ENCODE results near the gene ANKRD6.

Gene ANKRD6

GRCh38 chr6:89475634-89476033, 42.7 kb downstream of the ANKRD6 start:
- DNase-seq = peak; percentile 22

GRCh38 chr6:89479897-89480296, 46.9 kb downstream of the ANKRD6 start:
- DNase-seq = no peak

- no peak for DNase-seq
Measured at GRCh38 chr6:89481695-89482094, 48.7 kb downstream of the ANKRD6 start.

GRCh38 chr6:89482126-89482525, 49.2 kb downstream of the ANKRD6 start:
- DNase-seq = no peak

GRCh38 chr6:89483111-89483720, 50.3 kb downstream of the ANKRD6 start:
- peak; percentile 63 for DNase-seq

DNA sequence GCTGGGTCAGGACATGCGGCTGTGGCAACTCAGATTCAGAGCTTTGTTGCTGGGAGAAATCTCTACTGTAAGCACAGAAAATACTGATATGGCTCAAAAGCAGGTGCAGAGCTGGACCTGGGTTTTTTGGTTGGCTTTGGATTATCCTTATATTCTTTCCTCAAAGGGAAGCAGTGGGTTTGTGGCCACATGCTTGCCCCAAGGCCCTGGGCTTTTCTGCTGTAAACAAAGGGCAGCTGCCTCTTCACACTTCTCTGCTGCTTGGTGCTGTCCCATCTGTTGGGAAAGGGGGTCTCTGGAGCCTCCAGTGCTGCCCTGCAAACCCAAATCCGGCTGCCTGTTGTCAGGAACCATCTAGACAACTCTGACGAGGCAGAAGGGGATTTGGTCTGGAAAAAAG, 52.4 kb downstream of the ANKRD6 start:
- no peak for DNase-seq

DNA sequence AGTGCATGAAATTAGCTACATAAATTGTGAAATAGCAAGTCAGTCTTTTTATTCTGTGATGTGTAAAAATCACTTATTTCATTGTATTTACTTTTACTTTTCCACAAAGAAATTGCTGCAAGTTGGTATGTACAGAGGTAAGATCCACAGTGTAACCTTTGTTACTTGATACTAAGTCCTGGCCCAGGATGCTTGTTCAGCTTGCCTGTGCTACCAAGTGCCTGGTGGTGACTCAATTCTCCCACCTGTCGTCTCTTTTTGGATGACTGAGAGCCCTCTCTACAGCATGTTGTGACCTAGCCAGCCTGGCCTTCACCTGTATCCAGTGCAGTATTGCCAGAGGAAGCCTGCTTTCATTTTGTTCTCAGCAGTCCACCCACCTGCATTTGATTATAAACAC, 54.9 kb downstream of the ANKRD6 start:
- DNase-seq = peak; percentile 74

DNA sequence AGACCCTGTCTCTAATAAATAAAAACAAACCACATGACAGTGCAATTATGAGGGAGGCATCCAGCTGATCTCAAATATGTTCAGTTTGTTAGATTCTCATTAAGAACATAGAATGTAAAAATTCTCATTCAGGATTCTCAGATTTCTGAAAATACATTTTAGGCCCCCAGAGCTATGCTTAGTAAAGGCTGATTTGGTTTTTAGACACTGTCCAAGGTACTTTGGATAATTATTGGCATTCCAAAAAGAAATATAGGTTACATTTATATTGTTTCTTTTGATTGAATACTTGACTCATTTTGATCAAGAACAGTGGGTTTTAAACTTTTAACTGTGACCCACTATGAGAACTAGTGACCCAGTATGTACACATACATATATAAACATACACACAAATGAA, 55.5 kb downstream of the ANKRD6 start:
- no peak for DNase-seq

DNA sequence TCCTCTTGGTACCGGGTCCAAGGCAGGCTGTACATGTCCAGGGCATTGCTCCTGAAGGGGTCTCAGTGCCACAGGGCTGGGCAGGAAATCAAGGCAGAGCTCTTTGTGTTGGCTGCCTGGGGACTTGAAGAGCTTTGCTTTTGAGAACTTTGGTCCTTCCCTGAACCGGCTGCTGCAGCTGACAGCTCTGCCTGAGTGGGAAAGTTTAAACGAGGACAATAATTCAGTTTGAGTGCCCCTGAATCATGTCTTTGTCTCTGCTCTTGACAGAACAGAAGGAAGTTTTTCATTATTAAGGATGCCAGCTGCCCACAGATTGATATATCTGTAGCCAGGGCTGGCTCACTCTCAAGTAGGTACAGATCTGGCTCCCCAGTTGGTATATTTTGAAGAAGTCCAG, 56.1 kb downstream of the ANKRD6 start:
- peak; percentile 27 for DNase-seq

DNA sequence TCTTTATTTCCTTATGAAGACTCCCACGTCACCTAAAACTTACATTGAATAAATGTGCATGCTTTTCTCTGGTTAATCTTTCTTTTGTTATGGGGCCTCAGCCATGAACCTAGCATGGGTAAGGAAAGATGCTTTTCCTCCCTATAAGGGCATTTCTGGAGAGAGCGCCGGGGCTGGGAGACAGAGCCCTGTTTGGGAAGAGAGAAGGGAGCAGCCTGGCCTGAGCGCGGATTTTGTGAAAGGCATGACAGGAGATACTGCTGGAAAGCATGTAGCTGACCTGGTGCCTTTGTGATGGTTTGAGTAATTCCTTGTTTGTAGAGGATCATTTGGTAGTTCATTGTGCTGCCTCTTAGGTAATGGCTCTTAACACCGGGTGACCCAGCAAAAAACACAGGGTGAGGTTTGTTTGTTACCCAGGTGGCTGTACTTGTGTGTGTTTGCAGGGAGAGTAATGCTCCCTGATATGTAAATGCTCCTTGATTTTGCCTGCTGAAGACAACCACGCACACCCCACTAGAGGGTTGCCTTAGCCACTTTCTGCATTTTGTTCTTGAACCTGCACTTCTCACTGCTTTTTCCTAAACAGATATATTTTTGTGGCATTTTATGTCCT, 59.2 kb downstream of the ANKRD6 start:
- DNase-seq = peak; percentile 95

DNA sequence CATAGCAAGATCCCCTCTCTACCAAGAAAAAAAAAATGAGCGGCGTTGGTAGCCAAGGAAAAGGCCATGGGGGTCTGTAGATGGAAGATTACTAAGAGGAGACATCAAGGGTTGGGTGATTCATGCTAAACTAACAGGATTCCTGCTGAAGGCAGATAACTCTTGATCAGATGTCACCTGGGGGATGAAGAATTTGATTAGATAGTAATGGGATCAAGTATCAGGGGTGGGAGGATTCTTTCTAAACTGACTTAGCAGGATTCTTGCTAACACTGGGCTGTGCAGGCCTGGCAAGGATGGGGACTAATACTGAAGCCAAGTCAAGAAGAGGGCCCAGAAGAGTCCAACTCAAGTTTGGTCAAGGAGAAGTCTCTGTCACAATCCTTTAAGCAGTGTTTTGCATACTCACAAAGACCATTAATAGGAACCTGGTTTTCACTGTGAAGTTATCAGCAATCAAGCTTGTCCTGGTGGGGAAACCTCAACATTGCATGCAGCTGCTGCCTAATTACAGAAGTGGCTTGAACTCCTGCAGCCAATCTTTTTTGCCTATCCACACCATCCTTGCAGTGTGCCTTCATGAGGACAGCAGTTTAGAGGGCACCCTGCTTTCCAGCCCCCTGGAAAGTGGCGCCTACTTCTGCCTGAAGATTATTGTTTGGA, 61.3 kb downstream of the ANKRD6 start:
- DNase-seq = no peak

DNA sequence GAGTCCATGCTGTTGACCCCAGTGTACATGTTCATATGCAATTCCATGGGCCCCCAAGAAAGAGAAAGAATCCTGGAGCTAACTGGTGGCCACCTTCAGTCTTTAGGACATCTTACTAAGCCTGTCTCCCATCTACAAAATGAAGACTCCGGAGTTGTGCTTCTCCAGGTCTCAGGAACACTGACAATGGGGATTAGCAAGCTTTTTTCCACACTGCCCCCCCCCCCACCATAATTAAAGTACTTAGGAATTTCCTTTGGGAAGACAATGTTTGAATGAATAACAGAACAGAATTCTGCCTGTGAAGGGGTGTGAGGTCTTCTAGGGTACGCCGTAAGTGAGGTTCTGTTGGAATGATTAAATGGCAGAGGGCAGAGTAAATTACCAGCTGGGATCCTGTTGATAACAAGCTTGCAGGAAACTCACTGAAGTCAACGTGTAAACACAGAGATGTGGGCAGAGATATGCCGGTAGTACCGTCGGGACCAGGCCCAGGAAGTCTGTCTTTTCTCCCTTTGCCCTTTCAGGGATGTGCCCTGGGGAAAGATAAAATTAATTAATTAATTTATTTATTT, 63.1 kb downstream of the ANKRD6 start:
- DNase-seq = no peak

DNA sequence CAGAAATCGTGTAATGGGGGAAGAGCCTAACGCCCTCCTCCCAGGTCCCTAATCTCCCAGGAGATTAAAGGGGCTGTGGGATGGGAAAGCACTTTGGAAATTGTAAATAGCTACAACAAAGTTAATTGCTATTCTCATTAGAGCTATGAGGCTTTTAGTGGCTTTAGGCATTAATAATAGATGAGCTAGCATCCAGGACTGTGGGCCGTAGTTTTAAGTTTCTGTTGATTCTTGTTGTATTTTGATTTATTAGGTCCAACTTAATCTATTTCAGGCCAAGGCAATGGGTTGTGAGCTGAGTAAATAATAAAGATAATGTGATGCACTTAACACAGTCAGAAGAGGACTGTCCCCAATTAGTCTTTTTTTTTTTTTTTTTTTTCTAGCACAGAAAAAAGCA, 67.7 kb downstream of the ANKRD6 start:
- DNase-seq = peak; percentile 56

GRCh38 chr6:89501222-89501621, 68.3 kb downstream of the ANKRD6 start:
- DNase-seq = no peak

- DNase-seq = no peak
Measured at GRCh38 chr6:89501753-89502152, 68.8 kb downstream of the ANKRD6 start.

GRCh38 chr6:89503641-89504040, 70.7 kb downstream of the ANKRD6 start:
- DNase-seq = no peak

DNA sequence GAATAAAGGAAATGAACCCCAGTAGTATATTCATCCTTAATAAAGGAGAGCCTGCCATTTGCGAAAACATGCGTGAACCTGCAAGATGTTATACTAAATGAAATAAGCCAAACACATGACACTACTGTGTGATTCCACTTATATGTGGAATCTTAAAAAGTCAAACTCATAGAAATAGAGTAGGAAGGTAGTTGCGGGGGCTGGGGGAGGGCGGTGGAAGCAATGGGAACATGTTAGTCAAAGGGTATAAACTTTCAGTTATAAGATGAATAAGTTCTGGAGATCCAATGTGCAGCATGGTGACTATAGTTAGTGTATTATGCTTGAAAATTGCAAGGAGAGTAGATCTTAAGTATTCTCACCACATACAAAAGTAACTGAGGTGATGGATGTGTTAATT, 72.9 kb downstream of the ANKRD6 start:
- no peak for DNase-seq

GRCh38 chr6:89506716-89507617, 74.0 kb downstream of the ANKRD6 start:
- no peak for DNase-seq

DNA sequence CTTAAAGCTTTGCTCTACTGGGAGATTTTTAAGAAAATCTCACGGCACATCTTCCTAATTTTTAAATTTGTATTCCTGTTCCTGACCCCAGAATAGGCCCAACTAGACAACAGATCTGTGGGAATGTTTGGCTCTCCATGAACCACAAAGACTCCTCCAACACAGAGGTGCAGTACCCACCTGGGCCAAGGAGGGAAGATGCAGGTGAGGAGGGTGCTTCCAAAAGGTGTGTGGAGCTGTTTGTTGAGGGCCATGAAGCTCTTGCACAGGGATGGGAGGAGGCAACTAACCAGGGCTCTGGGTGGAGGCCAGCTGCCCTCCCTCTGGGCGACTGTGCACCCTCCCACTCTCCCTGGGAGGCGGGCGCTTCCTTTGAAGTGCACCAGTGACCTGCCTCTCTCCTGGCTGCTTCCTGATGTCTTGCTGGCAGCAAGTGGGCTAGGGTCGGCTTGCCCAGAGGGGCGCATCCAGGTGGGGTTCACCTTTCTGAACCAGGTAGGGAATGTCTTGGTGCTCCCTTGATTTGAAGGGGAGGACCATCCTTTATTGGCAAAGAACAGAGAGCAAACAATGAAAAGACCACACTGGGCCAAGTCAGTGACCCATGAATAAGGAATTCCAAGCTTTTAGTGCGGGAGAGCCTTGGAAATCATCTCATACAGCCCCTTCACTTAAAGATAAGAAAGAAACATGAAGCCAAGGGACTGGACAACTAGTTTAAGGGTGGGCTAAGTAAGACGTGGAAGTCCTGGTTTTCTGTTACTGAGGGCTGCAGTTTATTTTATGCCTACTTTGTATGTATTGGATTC, 76.0 kb downstream of the ANKRD6 start:
- peak; percentile 48 for DNase-seq

DNA sequence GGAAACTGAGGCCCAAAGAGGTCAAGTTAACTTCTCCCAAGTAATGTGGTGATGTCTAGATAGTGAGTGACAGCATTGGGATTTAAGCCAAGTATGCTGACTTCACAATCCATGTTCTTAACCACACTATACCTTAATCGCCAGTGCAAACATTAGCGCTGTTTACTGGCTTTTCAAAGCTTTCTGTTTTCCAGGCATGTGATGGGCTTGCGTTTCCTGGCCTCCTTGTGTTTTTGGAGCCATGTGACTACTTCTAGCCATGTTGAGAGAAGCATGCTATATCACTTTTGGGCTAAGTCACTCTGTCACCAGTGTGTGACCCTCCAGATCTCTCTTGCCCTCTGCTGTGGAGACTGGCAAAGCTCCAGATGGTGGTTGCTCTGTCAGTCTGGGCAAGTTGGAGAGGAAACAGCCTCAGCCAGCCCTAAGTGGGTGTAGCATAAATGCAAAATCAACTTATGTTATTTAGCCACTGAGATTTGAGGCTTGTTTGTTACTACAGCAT, 76.9 kb downstream of the ANKRD6 start:
- DNase-seq = peak; percentile 79

GRCh38 chr6:89510393-89510792, 77.4 kb downstream of the ANKRD6 start:
- no peak for DNase-seq
